IPS-NIHi11 (cell line): ENCODE results near the gene LTBP4.
"Not testable (repeated sequence)": the region's sequence is repeated elsewhere in the genome, so short reads cannot be mapped to it uniquely, and the experiment has no call there.

Experiments used
- DNase-seq: peaks from one replicate; pipeline ENCODE4 v3.0.0; 2012; ENCODE audit warnings: mixed read lengths, low spot score

Gene LTBP4

DNA sequence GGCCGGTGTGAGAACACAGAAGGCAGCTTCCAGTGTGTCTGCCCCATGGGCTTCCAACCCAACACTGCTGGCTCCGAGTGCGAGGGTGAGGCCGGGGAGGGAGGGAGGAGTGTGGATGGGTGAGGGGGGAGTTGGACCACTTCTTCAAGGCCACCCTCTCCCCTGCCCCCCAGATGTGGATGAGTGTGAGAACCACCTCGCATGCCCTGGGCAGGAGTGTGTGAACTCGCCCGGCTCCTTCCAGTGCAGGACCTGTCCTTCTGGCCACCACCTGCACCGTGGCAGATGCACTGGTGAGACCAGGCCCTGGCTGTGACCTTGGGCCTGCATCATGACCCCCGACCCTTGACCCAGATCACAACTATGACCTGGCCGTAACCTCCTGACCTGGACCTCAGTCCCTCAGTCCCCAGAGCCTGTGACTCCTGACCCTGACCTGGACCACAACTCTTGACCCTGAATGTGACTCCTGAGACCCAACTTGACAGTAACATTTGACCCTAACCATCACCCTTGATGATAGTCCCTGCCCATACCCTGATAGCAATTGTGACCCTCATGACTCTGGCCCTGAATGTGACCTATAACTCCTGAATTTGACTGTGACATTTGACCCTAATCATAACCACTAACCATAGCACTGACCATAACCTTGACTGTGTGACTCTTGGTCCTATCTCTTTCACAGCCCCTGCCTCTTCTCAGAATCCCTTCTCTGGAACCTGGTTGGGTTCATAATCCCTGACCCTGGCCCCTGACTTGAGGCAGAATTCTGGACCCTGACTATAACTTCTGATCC lies 10.9 kb downstream of the LTBP4 start:
- DNase-seq, result no peak

DNA sequence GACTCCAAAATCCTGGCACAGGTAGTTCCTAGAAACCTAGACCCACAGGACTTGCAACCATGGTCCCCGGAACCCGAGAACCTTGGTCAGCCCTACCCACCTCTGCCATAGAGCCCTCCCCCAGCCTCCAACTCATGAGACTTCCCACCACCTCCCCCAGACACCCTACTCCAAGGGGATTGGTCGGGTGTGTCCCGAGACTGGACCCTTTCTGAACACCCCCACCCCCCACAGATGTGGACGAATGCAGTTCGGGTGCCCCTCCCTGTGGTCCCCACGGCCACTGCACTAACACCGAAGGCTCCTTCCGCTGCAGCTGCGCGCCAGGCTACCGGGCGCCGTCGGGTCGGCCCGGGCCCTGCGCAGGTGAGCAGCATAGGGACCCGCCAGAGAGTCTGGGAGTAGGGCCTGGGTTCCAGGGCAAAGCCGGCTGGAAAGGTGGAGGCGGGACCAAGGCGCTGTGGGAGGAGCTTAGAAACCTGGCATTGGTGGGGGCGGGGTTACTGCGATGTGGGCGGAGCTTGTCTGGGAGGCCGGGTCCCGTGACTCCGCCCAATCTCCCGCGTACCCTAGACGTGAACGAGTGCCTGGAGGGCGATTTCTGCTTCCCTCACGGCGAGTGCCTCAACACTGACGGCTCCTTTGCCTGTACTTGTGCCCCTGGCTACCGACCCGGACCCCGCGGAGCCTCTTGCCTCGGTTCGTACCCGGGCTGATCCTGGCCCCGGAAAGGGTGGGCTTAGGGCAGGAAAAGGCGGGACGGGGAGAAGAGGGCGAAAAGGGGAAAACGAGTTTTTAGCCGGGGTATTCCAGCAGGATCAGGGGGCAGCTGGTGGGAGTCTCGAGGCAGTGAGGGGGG lies 11.9 kb downstream of the LTBP4 start:
- DNase-seq, result peak; percentile 82

- DNase-seq, result peak; percentile 78
Observed at GRCh38 chr19:40613690-40614621, 12.8 kb downstream of the LTBP4 start.

DNA sequence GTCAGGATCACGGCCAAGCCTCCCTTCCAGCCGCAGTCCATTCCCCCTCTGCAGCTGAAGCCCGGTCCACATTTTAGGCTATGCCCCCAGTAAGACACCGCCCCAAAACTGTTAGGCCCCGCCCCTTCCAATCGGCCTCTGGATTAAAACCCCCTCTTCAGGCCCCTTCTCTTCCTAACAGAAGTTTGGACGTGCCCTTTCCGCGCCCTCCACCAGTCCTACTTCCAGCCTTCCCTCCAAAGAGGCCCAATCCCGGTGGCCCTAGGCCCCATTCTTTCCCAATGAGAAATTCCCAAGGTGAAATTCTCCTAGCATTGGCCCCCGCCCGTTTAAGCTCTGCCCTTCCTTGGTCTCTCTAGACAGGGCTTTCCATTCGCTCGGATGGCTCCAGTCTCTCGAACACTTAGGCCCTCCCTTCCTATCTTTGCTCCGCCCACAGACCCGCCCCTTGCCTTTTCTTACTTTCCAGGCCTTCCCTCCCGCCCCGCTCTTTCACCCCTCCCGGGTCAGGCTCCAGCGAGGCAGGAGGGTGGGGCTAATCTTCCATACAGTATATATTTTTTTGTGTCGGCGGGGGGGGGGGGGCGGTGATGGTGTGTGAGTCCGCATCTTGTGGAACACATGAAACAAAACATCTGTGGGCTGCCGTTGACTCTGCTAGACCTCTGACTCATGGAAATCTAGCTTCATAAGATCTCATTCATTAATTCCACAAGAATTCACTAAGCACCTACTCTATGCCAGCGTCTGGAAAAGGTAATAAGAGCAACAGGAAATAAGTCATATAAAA lies 13.6 kb downstream of the LTBP4 start:
- DNase-seq, result peak; percentile 82

- no peak for DNase-seq
Observed at GRCh38 chr19:40616178-40616577, 15.0 kb downstream of the LTBP4 start.

GRCh38 chr19:40616941-40617340 lies 15.8 kb downstream of the LTBP4 start:
- DNase-seq, result no peak

DNA sequence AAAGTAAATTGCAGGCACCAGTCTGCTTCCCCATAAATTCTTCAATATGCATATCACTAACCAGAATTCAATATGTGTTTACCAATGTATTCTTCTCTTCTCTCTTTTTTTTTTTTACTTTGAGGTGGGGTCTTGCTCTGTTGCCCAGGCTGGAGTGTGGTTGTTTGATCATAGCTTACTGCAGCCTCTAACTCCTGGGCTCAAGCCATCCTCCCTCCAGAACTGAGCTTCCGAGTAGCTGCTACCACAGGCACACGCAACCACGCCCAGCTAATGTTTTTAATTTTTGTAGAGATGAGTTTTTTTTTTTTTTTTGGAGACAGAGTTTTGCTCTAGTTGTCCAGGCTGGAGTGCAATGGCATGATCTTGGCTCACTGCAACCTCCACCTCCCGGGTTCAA lies 16.8 kb downstream of the LTBP4 start:
- DNase-seq, result no peak

- no peak for DNase-seq
Observed at GRCh38 chr19:40619333-40620160, 18.4 kb downstream of the LTBP4 start.

- DNase-seq, result no peak
Observed at GRCh38 chr19:40620161-40620485, 19.0 kb downstream of the LTBP4 start.

- no peak for DNase-seq
Observed at GRCh38 chr19:40621283-40621682, 20.1 kb downstream of the LTBP4 start.

- DNase-seq, result no peak
Observed at GRCh38 chr19:40621966-40622772, 21.0 kb downstream of the LTBP4 start.

GRCh38 chr19:40622773-40623075 lies 21.6 kb downstream of the LTBP4 start:
- no peak for DNase-seq

DNA sequence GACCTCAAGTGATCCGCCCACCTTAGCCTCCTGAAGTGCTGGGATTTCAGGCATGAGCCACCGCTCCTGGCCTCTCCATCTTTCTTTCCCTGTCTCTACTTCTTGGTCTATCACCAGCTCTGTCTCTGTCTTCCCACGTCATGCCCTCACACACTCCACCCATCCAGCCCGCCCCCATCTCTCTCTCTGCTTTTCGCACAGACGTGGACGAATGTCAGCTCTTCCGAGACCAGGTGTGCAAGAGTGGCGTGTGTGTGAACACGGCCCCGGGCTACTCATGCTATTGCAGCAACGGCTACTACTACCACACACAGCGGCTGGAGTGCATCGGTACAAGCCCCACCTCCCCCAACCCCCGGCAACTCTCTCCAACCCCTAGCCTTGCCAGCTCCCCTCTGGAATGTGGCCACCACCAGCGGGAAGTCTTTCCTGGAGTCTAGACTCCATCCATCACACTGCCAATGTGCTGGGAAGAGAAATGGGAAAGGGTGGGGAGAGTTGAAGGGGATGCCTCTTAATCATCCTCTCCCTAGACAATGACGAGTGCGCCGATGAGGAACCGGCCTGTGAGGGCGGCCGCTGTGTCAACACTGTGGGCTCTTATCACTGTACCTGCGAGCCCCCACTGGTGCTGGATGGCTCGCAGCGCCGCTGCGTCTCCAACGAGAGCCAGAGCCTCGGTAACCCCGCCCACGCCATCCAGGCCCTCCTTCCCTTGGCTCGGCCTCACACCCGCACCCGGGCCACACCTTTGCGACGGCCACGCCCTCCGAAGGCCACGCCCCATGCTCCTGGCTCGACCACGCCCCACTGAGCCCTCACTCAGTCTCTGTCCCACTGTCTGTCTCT lies 22.5 kb downstream of the LTBP4 start:
- DNase-seq, result peak; percentile 99

DNA sequence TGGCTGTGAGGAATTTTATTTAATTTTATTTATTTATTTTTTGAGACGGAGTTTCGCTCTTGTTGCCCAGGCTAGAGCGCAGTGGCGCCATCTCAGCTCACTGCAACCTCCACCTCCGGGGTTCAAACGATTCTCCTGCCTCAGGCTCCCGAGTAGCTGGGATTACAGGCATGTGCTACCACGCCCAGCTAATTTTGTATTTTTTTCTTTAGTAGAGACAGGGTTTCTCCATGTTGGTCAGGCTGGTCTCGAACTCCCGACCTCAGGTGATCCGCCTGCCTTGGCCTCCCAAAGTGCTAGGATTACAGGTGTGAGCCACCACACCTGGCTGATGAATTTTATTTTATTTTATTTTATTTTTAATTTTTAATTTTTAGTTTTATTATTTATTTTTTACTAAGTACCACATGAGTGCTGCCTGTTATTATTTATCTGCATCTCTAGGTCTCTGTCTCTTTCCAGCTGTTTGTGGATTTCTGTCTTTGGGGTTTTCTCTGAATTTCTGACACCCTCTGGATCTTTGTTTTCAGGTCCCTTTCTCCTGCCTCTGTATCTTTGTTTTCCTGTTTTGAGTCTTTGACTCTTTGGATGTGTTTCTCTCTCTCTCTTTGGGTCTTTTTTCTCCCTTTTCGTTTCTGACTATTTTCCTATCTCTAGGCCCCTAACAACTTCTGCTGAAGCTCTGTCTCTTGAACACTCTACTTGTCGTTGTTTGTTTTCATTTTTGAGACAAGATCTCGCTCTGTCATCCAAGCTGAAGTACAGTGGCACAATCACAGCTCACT lies 23.4 kb downstream of the LTBP4 start:
- DNase-seq, result not testable (repeated sequence)

DNA sequence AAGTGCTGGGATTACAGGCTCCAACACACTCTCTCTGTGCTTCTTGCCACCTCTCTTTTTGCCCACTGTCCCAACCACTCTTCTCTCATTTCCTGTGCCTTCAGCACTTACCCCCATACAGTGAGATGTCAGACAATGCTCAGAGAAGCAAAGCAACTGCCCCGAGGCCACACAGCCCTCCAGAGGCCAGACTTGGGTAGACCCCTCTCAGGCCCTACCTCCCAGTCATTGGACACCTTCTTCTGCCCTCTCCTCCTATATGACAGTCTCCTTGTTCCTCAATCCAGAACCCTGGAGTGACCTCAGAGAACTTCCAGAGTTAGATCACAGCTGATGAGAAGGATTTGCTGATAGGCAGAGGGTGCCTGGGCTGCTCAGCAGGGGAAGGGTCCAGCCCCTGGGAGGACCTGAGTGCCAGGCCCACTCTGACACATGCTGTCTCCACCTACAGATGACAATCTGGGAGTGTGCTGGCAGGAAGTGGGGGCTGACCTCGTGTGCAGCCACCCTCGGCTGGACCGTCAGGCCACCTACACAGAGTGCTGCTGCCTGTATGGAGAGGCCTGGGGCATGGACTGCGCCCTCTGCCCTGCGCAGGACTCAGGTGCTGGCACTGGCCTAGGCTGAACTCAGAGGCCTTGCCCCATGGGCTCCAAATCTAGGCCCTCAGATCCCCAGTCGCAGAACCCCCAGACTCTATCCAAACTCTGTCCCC lies 24.4 kb downstream of the LTBP4 start:
- no peak for DNase-seq

DNA sequence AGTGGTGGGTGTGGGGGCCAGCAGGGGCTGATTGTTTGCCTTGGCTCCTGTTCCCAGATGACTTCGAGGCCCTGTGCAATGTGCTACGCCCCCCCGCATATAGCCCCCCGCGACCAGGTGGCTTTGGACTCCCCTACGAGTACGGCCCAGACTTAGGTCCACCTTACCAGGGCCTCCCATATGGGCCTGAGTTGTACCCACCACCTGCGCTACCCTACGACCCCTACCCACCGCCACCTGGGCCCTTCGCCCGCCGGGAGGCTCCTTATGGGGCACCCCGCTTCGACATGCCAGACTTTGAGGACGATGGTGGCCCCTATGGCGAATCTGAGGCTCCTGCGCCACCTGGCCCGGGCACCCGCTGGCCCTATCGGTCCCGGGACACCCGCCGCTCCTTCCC lies 25.7 kb downstream of the LTBP4 start:
- DNase-seq, result no peak

DNA sequence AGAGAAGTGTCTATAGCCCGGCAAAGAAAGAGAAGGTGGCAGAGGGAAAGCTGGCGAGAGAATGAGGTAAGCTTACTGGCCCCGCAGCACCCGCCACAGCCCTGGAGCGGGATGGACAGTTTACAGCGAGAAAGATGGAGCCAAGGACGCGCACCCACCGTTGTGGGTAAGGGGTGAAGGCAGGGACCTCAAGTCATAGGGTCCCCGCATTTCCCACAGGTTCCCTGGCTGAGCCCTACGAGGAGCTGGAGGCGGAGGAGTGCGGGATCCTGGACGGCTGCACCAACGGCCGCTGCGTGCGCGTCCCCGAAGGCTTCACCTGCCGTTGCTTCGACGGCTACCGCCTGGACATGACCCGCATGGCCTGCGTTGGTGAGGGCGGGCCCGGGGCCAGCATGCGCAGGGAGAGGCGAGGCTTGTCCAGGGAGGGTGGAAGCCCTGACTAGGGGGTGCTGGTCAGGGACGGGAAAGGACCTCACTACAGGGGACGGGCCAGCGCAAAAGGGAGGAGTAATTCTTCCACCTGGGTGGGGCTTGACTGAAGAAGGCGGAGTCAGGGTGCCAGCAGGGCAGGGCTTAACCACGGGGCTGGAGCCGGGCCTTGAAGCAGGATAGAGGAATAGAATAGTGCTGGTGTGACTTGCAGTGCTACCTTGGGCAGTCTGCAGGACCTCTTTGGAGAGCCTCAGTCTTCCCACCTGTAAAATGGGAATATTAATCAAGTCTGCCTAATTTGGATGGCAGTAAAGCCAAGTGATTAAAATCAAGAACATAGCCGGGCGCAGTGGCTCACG lies 26.5 kb downstream of the LTBP4 start:
- DNase-seq, result no peak
